SIG-M5 treated with dmso at 0.1 percent for 504 hours (cell line): Measurements from ENCODE around the gene CBX2.
"Not testable (repeated sequence)": the region's sequence is repeated elsewhere in the genome, so short reads cannot be mapped to it uniquely, and the experiment has no call there.

Source experiments
- DNase-seq: peaks from one replicate; lab custom pipeline; 2025; ENCODE audit not compliant: unreplicated experiment; lab: John Stamatoyannopoulos, UW

Gene CBX2

DNA sequence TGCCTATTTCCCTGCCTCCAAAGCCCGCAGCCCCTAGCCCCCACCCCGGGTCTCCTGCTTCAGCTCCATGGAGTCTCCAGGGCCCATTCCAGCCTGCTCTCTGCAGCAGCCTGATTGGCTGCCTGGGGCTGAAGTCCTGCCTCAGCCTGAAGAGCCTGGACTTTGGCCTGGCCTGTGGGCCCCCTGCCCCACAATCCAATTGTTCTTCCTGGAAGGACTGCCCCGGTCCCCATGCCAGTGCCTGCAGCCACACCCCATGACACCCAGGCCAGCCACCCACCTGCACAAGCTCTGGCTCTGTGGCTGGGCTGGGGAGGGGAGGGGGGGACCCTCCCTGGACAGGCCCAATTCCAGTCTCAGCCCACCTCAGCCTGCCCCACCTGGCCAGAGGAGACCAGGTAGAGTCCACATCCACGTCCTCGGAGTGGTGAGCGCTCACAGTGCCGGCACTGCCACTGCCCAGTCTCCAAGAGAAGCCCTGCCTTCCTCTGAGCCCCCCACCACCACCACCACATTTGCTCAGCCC, 34.9 kb upstream of the CBX2 start:
- DNase-seq, result no peak

DNA sequence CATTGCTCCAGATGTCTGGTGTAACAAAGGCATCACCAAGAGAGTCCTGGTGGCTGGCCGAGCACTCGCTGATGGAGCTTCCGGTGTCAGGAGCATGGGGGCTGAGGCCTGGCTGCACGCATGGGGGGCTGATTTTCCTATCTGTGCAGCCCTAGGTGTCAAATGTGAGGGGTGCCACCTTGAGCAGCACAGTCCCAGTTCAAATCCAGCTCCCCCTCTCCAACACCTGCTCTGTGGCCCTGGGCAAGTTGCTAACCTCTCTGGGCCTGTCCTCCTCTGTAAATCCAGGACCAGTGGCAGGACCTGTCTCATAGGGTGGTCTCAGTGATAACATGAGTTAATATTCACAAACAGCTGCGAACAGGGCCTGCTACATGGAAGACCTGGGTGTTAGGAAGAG, 34.3 kb upstream of the CBX2 start:
- no peak for DNase-seq

DNA sequence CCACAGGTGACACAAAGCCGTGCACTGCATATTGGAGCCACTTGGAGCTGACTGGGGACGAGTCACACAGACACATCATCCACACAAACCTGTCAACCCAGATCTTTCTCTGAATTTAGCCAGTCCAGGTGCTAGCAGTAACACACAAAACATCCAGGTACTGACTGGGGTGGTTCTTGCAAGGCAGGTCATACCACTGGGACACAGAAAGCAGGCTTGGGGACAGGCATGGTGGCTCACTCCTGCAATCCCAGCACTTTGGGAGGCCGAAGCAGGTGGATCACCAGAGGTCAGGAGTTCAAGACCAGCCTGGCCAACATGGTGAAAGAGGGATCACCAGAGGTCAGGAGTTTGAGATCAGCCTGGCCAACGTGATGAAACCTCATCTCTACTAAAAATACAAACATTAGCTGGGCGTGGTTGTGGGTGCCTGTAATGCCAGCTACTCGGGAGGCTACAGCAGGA, 32.3 kb upstream of the CBX2 start:
- DNase-seq, result no peak

DNA sequence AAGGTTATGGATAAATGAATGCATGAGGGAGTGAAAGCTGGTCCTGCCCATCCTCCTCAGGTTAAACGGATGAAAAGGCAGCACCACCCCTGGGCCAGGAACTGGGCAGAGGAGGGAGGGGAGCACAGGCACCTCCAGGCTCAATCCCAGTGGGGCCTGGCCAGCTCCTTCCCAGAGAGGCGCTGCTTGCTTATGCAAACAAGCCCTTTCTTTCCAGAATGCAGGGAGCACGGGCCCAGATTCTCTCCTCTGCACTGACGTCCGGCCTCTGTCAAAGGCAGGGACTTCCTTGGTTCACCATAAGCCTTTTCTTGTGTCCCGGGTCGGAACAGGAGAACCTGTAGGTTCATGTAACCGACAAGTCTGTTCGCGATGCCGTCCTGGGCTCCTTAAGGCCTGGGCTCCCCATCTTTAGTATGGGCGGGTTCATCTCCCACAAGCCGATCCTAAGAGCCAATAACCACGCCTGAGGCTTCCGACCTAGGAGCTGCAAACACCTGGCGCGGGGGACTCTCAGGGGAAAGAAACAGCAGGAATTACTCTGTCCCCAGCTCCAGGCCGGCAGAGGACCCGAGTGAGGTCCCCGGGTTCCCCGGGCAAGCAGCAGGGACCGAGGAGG, 30.9 kb upstream of the CBX2 start:
- DNase-seq, result no peak

DNA sequence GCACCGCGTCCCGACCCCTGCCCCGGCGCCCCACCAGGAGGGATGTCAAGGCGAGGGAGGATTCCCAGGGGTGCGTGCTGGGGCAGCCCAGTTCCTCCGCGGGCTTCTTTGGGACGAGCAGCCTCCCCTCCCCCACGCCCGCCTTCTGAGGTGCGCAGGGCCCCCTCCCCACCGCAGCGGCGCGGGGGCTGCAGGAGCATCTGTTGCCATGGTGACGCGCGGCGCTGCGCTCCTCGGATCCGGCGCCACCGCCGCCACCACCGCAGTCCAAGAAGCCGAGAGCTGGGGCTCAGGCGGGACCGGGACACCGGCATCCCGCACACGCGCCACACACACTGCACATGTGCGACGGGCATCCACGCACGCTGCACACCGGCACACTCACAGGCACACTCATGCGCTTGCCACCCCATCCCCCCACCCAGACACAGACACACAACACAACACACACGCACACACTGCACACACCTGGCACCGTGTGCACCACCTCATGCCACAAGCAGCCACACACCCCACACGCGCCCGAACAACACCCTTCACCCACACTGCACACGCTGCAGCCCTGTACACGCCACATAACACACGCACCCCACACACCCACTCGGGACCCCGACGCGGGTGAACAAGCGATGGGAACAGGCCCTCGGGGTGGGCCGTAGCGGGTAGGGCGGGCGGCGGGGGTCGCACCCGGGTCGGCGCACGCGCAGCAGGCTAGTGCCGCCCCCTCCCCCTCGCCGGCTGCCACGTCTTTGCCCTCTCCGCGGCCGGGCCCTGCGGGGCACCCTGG, 30.2 kb upstream of the CBX2 start:
- DNase-seq, result no peak

DNA sequence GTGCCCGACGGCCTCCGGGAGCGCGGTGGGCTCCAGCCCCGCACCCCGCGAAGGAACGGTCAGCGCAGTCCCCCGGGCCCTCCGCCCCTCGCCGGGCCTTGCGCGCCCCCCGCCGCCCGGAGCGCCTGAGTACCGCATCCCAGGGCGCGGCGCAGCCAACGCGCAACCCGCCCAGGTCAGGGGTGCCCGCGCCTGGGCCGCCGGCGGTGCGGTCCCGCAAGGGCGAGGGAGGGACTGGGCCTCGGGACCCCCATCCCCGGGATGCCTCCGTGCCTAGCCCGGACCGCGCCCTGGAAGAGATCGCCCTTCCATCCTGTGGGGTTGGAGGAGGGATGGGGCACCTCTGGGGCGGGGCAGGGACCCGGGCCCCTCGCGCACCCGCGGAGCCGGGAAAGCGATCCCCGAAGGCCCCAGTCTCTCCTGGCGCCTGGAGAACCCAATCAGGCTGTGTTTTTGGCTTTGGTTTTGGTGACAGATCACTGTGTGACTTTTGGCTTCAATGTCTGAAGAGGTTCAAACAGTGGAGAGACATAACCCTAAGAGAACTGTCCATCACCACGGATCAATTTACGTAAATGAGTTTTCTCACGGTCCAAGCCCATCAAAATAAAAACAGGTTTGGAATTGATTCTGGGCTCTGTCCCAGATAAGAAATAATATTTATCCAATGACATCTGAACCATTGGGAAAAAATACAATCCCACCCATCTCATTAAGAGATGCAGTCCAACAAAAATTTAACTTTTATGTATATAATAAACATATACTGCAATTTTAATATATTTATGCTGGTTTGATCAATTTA, 29.5 kb upstream of the CBX2 start:
- no peak for DNase-seq

DNA sequence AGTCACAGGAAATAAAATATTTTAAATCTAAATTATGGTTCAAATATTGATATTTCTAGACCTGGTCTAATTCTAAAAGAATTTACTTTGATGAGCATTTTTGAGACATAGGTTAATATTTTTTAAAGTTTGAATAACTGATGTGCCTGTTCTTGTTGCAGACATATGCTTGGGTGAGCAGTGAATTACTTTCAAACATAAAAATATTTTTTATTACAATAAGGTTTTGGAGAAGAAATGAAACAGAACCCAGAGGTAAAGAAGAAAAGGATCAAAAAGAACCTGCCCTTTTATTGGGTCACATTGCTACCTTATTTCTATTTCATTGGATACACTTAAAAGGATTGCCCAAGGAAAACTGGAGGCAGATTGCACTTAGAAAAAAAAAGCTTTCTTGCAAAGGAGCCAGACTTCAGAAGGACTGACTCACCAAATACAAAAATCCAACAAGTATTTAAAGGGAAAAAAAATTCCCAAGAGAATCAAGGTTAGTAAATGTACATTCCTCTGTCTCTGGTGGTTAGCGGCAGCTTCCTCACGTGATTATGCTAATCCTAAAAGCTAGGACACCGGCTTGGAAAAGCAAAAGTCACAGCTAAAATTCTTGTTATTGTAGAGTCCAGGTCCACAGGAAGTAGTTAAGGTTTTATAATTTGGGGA, 28.7 kb upstream of the CBX2 start:
- DNase-seq, result no peak

DNA sequence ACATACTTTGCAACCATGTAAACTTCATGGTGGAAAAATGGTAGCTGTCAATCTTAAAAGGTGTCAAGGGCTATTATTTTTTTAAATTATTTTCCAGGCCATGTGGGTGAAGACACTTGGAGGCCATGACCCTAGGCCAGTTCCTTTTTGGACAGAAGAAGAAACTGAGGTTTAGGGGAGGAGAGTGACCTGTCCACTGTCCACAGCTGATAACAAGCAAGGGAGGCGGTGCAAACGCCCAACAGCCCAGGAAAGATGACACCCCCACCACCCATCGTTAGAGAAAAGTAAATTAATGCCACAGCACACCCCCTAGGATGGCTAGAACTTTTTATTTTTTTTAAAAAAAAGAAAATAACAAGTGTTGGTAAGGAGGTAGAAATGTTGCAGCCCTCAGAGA, 28.0 kb upstream of the CBX2 start:
- DNase-seq, result no peak

DNA sequence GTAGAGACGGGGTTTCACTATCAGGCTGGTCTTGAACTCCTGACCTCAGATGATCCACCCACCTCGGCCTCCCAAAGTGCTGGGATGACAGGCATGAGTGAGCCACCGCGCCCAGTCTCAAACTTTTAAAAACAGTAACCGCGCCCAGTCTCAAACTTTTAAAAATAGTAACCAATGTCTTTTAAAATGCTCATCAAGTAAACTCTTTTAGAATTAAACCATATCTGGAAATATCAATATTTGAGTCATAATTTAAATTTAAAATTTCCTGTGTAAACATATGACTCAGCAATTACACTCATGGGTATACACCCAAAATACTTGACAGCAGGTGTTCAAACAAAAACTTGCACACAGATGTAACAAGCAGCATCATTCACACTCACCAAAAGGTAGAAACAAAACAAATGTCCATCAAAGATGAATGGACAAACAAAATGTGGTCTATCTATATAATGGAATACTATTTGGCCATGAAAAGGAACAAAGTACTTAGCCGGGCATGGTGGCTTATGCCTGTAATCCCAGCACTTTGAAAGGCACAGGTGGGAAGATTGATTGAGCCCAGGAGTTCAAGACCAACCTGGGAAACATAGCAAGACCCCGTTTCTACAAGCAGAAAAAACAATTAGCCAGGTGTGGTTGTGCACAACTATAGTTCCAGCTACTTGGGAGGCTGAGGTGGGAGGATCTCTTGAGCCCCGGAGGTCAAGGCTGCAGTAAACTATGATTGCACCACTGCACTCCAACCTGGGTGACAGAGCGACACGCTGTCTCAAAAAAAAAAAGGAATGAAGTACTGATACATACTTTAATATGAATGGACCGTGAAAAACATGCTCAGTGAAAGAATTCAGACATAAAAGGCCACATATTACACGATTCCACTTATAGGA, 27.1 kb upstream of the CBX2 start:
- DNase-seq, result no peak

DNA sequence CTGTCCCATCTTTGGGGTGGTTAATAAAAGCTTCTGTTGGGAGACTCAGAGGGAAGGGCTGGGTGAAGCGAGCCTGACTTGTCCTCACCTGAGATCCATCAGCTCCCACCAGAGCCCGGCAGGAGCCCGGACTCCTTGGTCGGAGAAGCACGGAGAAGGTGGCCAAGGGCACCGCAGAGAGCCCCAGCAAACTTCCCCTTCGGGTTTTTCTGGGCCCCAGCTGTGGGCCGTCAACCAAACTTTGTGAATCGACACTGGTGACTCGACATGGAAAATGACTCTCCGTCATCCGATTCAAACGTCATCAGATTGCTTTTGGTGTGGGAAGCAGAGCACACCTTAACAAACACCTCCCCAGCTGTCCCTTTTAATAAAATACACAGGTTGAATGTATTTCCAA, 25.8 kb upstream of the CBX2 start:
- no peak for DNase-seq

DNA sequence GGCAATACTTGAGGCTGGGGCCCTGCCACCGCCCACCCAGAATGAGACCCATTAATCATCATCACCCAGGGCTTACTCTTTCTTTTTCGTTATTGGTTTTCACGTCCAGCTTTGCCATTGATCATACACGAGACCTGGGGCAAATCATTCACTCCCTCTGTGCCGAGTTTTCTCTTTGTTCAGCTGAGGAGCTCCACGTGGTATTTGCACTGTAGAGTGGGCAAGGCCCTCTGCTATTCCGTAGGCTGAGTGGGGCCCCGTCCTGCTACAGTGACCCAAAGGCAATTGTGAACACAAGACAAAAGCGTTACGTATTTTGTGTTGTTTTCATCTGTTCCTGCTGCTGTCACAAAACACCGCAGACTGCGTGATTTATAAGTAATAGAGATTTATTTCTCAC, 23.6 kb upstream of the CBX2 start:
- no peak for DNase-seq

DNA sequence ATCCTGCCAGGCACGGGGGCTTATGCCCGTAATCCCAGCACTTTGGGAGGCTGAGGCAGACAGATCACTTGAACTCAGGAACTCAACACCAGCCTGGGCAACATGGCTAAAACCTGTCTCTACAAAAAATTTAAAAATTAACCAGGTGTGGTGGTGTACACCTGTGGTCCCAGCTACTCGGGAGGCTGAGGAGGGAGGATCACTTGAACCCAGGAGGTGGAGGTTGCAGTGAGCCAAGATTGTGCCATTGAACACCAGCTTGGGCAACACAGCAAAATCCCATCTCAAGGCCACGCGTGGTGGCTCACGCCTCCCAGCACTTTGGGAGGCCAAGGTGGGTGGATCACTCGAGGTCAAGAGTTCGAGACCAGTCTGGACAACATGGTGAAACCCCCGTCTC, 23.0 kb upstream of the CBX2 start:
- DNase-seq, result not testable (repeated sequence)

DNA sequence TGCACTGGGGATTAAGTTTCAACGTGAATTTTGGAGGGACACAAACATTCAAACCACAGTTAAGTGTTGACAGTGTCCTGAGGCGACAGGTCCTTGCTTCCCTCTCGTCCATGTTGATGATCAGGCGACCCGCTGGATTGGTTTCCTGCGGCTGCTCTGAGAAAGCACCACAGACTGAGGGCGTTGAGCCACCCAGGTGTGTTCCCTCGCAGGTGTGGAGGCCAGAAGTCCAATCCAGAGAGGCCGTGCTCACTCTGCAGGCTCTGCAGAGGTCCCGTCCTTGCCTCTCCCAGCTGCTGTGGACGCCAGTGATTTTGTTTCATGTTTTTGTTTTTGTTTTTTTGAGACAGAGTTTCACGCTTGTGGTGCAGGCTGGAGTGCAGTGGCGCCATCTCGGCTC, 22.4 kb upstream of the CBX2 start:
- DNase-seq, result no peak

DNA sequence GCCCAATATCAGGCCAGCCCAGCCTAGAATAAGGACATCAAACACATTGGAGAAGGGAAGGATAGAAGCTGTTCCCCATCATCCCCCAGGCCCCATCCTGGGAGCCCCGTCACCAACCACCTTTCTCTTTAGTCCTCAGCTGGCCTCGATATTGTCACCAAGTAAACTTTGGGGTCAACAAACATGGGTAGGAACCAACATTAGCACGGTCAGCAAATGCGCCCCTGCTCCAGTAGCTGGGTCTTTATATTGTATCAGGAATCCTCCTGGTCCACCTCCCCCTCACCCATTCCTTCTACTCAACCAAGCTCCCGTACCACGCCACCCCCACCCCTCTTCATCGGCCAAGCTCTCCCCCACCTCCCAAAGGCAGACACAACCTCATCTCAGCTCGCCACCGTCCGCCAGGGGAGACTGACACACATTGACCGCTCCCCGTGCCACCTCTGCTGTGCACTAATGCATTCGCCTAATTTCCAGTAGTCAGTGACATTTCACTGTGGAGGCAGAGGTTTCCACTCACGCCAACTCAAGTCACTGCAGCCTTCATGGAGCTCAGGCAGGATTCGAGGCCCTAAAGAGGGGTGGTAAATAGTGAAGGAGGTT, 20.7 kb upstream of the CBX2 start:
- DNase-seq, result no peak

DNA sequence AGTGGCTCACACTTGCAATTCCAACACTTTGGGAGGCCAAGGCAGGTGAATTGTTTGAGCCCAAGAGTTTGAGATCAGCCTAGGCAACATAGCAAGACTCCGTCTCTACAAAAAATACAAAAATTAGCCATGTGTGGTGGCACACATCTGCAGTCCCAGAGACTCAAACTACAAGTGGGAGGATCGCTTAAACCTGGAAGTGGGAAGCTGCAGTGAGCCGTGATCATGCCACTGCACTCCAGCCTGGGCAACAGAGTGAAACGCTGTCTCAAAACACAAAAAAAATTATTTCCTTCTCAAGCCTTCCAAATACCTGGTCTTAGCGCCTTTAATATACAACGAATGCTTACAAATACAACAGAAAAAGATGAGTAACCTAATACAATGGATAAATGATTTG, 19.7 kb upstream of the CBX2 start:
- DNase-seq, result no peak

DNA sequence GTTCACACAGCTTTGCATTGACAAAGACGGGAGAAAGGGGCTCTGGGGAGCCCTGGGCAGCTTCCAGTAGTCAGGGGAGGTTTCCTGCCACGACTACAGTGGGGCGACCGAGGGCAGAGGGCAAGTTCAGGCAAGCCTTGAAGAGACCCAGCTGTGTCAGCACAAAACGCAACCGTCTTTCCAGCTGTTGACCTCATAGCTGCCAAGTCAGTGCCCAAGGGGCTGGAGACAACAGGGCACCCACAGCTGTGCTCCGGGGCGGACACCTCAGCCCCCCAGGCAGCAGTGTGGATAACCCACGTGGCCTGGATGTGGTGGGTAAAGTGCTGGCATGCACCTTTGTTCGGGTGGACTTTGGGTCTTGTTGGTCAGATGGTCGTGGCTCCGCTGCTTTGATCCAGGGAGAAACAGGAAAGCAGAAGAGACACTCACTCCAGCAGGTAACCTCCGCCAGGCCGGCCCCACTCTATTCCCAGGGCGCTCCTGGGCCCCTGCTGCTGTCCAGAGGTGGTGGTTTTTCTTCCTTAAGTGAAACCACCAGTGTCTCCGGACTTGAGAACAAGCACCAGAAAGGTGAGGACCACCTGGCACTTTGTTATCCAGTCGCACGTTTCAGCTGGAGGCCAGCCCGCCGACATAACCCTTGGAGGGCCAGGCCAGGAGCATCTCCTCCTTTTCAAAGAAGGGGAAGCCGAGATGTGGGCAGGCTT, 17.6 kb upstream of the CBX2 start:
- DNase-seq, result no peak

DNA sequence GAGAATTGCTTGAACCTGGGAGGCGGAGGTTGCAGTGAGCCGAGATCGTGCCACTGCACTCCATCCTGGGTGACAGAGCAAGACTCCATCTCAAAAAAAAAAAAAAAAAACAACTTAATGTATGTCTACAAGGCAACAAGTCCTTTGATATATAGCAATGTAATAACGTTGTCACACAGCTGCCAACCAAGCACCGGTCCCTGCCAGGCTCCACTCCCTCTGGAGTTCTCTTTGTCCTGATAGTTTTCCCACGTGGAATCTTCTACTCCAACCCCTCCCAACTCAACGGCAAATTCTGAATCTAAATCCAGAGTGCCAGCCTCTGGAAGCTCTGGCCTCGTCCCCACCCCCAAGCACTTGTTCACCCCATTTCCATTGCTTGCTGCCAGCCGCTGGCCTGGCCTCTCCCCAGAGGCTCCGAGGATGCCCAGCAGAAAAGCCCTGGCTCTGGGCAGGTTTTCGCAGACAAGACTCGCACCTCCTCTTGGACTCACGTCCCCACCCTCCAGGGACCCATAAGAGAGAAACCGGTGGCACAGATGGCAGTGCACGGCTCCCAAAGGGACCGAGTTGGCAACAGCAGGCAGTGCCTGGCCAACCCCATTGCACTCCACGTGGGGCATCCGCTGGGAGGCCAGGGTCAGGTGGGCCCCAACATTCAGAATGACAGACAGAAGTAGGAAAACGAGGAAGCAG, 15.9 kb upstream of the CBX2 start:
- DNase-seq, result no peak

DNA sequence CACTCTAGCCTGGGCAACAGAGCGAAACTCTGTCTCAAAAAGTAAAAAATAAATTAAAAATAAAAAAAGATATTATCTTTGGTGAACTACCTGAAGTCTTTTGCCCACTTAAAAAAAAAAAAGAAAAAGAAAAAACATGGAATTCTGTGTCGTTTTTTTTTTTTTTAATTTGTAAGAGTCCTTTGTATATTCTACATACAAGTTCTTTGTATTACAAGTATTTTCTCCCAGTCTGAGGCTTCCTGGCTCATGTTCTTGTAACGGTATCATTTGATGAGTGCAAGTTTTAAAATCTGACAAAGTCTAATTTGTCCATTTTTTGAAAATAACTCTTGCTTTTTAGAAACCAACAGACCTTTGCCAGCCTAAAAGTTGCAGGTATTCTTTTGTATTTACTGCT, 12.2 kb upstream of the CBX2 start:
- no peak for DNase-seq
